Left kidney (tissue), 2 donors: Measurements from ENCODE around the gene PCCB. TPM values are rescaled to one million over a fixed set of nuclear protein-coding genes. Genes with fewer than 3 reads are reported as not detected.
"Not testable (repeated sequence)": the region's sequence is repeated elsewhere in the genome, so short reads cannot be mapped to it uniquely, and the experiment has no call there.

Experiments used
- DNase-seq: peaks from one replicate; pipeline ENCODE4 v3.0.0-alpha.2; 2013
- polyA plus RNA-seq: library from polyadenylated mRNA; unstranded; fragments of 120-200 nt; gene quantifications from one replicate; pipeline ENCODE4 v1.2.1, GENCODE V29; 2013; ENCODE audit not compliant: insufficient read length

PCCB gene
- polyA plus RNA-seq, 1 donor: 73.9 TPM

DNA sequence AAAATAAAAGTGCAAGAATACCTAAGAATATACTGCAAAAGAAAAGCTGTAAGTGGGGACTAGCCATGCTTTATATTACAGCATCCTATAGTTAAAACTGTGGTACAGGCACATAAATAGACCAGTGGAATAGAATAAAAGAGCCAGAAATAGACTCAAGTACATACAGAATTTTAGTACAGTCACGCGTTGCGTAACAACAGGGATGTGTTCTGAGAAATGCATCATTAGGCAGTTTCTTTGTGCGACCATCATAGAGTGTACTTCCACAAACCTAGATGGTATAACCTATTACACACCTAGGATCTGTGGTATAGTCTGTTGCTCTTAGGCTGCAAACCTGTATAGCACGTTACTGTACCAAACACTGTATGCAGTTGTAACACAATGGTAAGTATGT, 61.8 kb downstream of the PCCB start:
- no peak for DNase-seq

GRCh38 chr3:136326316-136326715, 76.2 kb downstream of the PCCB start:
- no peak for DNase-seq

DNA sequence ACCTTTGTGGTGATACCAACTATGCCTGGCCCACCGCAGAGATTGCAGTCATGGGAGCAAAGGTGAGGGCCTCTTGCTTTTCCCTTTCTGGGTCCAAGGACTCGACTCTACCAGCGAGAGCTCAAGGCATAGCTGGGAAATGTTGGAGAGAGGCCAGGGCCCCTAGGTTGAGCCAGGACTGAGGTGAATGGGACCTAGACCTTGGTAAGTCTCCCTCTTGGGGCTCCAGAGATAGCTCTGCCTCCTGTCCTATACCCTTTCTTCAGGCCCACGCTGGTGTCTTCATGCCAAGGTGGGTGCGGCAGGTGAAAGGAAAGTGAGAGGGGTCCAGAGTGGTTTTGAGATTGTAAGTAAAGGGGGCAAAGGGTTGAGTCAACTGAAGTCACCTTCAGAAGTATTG, 77.5 kb downstream of the PCCB start:
- no peak for DNase-seq

DNA sequence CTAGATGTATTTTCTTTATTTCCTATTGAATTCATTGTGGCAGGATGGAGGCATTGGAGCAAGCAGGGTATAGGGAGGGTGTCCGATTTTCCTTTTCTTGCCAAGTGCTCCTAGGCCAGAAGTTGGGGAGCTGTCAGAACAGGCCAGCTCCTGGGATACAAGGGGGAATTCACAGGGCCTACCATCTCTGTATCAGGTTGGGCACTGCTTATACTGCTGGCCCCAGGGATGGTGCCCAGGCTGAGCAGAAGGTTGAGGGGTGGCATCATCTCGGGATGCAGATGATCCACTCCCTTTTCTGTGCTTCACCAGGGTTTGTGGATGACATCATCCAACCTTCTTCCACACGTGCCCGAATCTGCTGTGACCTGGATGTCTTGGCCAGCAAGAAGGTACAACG, 79.5 kb downstream of the PCCB start:
- no peak for DNase-seq

DNA sequence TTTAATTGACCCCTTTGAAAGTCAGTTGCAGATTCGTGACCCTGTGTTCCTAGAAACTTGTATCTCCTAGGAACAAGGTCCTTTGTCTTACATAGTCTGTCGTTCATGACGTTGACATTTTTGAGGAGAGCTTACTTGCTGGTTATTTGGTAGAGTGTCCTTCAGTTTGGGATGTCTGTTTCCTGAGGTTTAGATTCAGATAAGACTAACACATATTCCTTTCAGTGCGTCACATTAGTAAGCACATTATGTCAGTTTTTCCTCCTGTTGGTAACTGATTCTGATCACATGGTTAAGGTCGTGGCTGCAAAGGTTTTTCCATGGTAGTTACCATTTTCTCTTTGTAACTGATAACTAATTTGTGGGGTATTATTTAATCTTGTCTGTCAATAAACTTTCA, 80.8 kb downstream of the PCCB start:
- DNase-seq: no peak

DNA sequence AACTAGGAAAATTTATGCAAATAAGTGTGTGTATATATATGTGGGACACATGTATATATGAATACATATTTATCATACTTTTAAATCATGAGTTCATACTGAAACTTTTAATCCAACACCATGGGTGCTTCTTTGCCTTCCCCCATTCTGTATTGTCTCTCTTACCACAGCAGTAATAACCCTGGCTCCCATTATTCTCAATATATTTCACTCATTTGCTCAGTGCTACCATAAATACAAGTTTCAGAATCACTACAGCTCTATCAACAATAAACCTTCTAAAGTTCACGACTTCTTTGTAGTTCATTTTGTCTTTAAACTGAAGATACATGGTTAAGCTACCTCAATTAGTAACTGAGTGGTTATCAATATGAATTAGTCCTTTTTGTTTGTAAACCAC, 82.2 kb downstream of the PCCB start:
- DNase-seq: no peak

DNA sequence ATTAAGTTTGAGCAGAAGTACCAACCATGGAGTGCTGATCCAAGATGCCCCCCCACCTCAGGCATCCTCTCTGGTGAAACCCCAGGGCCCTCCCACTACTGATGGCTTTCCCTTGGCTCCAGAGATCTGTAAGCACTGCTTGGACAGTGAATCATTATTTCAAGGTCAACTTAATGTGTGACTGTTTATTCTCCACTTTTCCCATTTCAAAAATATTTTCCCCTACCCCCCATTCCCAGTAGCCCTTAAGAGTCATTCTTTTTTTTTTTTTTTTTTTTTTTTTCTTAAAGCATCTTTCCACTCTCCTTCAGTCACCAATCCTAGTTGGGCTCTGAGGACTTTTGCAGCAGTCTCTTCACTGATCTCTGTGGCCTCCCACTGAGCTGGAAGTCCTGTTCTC, 82.6 kb downstream of the PCCB start:
- no peak for DNase-seq

DNA sequence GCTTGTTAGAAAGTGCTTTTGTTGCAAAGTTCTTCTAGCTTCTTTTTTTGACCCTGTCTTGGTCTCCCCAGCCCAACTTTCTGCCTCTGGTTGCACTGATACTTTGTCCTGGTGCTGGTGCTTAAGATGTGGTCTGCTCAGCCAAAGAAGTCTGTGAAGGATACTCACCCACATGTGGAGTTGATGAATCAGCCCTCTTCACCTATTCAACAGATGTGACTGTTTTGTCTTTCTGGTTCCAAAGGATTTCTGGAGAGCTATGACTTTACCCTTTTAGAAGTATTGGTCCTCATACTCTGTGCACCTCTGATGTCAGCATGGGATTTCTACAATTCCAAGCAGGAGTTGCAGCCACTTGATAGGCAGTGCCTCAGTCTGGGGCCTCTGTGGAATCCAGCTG, 84.1 kb downstream of the PCCB start:
- no peak for DNase-seq

DNA sequence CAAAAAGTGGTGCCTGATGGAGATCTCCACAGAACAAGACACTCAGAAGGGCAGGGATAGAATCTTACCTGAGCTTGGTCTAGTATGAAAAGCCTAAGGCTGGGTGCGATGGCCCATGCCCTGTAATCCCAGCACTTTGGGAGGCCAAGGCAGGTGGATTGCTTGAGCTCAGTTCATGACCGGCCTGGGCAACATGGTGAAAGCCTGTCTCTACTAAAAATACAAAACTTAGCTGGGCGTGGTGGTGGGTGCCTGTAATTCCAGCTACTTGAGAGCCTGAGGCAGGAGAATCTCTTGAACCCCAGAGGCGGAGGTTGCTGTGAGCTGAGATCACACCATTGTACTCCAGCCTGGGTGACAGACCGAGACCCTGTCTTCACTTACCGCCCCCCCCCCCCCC, 84.6 kb downstream of the PCCB start:
- DNase-seq: not testable (repeated sequence)

- DNase-seq: no peak
Measured at GRCh38 chr3:136336329-136337100, 86.4 kb downstream of the PCCB start.

- DNase-seq: no peak
Measured at GRCh38 chr3:136343446-136343845, 93.3 kb downstream of the PCCB start.

- peak; percentile 3 for DNase-seq
Measured at GRCh38 chr3:136343873-136344555, 93.9 kb downstream of the PCCB start.

DNA sequence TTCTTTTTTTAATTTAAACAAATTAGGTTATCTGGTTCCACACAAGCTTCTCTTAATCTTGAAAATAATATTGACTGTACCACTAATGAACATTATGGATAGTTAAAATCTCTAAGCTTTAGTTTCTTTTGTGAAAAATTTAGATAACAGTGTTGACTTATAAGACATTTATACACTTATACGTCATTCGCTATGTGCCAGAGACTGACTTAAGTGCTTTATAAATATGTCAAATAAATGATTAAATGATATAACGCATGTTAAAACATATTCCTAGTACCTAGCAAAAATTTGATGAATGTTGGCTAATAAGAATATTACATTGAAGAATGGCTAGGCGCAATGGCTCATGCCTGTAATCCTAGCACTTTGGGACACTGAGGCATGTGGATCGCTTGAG, 96.3 kb downstream of the PCCB start:
- DNase-seq: no peak

- DNase-seq: no peak
Measured at GRCh38 chr3:136350132-136350531, 100.0 kb downstream of the PCCB start.

DNA sequence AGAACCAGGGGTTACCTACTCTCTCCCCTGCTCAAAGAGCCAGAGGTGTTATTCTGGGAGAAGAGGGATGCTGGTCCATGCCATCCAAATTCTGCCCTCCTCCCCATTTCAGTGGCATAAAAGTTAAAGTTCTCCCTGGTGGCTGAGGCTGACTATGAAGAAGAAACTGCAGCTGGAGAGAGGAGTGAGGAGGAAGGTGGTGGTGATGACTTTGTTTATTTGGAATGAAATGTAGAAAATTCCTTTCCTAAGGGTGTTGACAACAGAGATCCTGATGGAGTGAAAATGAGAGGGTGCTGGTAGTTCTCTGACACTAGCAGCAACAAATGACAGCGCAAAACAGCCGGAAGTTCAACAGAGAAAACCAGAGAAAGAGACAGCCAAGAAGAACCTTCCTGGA, 100.4 kb downstream of the PCCB start:
- no peak for DNase-seq

DNA sequence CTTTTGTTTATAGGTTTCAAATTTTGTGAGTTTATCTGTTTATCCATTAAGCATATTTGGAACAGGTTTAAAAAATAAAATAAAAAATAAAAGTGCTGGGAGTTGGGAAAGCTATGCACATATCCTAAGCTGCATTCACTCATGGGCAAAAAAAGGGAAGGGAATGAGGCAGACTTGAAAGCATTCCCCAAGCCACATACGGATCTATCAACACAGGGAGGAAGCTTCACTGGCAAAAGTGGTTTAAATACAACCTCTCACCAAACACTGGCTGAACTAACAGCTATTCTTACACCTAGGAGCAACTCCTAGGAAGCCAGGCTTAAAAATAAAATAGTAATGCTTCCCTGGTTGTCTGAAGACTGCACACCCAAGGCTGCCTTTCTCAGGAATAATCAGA, 101.2 kb downstream of the PCCB start:
- DNase-seq: no peak

DNA sequence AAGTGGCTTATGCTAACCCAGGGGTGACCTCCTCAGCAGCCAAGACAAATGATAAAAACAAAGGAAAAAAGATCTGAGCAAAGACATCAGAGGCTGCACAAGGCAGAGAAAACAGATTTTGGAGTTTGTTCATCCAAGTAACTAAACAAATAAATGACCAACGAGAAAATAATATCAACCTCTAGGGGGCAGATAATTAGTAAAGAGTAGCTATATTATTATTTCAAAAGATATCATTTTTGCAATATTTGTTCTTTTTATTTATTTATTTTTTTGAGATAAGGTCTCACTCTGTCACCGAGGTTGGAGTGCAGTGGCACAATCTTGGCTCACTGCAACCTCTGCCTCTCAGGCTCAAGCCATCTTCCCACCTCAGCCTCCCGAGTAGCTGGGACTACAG, 101.8 kb downstream of the PCCB start:
- no peak for DNase-seq

- no peak for DNase-seq
Measured at GRCh38 chr3:136353461-136353860, 103.3 kb downstream of the PCCB start.

DNA sequence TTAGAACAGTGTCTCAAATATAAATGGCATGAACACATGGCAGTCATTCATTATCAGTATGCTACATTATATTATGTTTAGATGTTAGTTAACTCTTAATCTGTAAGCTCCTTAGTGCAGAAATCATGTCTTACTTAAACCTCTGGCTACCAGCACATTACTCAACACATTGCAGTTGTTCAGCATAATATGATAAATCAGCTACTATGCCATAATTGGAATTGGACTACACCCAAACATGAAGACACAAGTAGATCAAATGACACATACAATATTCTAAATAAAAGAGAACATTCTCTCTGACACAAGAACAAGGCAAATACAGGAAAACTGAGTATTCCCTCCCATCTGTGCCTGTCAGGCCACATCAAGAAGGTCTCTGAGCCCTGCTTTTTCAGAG, 116.1 kb downstream of the PCCB start:
- no peak for DNase-seq

DNA sequence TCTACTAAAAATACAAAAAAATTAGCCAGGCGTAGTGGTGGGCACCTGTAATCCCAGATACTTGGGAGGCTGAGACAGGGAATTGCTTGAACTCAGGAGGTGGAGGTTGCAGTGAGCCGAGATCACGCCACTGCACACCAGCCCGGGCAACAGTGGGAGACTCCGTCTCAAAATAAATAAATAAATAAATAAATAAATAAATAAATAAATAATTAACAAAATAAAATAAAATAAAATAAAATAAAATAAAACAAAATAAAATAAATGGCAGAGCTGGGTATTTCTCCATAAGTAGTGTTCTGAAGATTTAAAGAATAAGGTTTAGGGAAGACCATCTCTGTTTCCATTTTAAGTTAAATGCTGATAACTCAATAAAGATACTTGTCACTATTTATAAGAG, 125.7 kb downstream of the PCCB start:
- DNase-seq: not testable (repeated sequence)

- no peak for DNase-seq
Measured at GRCh38 chr3:136377508-136377907, 127.4 kb downstream of the PCCB start.

- DNase-seq: no peak
Measured at GRCh38 chr3:136378011-136378410, 127.9 kb downstream of the PCCB start.
